Mononuclear cell (primary cell): Measurements from ENCODE around the gene IFNL3. TPM values are rescaled to one million over a fixed set of nuclear protein-coding genes. Genes with fewer than 3 reads are reported as not detected.
"Not testable (repeated sequence)": the region's sequence is repeated elsewhere in the genome, so short reads cannot be mapped to it uniquely, and the experiment has no call there.

Source experiments
- H3K27me3 ChIP-seq: 2 replicates; pipeline ENCODE4 v1.6.0; 2011; ENCODE audit warnings: low read length, control low read depth; ENCODE audit not compliant: insufficient read depth
- H3K4me1 ChIP-seq: 2 replicates; pipeline ENCODE4 v1.5.1; 2011; ENCODE audit warnings: mild to moderate bottlenecking, low read length, control low read depth; ENCODE audit not compliant: insufficient read depth
- H3K4me3 ChIP-seq: 2 replicates; pipeline ENCODE4 v1.5.1; 2011; ENCODE audit warnings: mild to moderate bottlenecking, low read length, moderate library complexity
- H3K9me3 ChIP-seq: 2 replicates; pipeline ENCODE4 v1.5.1; 2011; ENCODE audit warnings: low read depth, mild to moderate bottlenecking, control low read depth, low read length
- total RNA-seq: library from RNA; depleted of rRNA; stranded (reverse); fragments of >200 nt; gene quantifications from one replicate; pipeline ENCODE4 v1.2.3, GENCODE V29; 2012

The IFNL3 gene
- not detected for total RNA-seq

- not testable (repeated sequence) for H3K9me3 ChIP-seq, H3K4me1 ChIP-seq
Observed at GRCh38 chr19:39244410-39245100, at the start of gene IFNL3. Gene IFNL3 (minus strand): TSS chr19:39245006. CDS start chr19:39244967, 39 bp downstream.

DNA sequence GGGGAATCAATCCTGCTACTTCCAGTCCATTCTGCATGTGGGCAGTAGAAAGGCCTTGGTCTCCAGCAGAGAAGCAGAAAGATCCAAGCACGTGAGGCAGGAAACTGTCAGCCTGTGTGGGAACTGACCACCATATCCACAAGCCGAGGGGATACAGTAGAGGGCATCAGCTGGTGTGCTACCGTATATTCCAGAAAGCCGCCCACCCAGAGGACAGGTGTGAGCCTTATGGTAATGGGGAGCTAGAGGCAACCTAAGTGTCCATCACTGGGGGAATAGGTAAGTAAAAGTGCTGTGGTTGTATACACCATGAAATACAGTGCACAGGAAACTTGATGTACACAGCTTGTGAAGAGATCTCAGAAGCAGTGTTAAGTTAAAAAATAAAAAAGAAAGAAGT lies 48.6 kb upstream of the IFNL3 start:
- H3K9me3 ChIP-seq, result no peaks in the 10 kb centered on the region
- peaks cover 7% of the 10 kb centered on the region for H3K4me1 ChIP-seq
- H3K4me3 ChIP-seq, result no peak overlapping the region
- H3K27me3 ChIP-seq, result no peaks in the 10 kb centered on the region

More at GRCh38 chr19:39244410-39245100, at the start of gene IFNL3:
- not testable (repeated sequence) for H3K4me3 ChIP-seq, H3K27me3 ChIP-seq

- no peak overlapping the region for H3K4me3 ChIP-seq
- H3K9me3 ChIP-seq, result no peaks in the 10 kb centered on the region
- no peaks in the 10 kb centered on the region for H3K27me3 ChIP-seq
- no peaks in the 10 kb centered on the region for H3K4me1 ChIP-seq
Observed at GRCh38 chr19:39284032-39284431, 39.2 kb upstream of the IFNL3 start.

DNA sequence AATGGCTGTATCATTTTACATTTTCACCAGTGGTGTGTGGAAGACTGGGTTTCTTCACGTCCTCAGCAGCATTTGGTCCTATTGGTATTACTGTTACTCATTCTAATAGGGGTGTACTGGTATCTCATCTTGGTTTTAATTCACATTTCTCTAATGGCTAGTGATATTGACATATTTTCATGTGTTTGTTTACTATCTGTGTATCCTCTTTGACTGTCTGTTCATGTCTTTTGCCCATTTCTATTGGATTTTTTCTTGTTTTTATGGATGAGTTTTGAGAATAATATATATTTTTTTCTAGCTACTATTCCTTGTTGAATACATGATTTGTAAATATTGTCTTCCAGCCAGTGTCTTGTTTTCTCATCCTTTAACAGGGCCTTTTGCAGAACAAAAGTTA lies 37.2 kb upstream of the IFNL3 start:
- H3K27me3 ChIP-seq, result no peaks in the 10 kb centered on the region
- H3K4me1 ChIP-seq, result no peaks in the 10 kb centered on the region

DNA sequence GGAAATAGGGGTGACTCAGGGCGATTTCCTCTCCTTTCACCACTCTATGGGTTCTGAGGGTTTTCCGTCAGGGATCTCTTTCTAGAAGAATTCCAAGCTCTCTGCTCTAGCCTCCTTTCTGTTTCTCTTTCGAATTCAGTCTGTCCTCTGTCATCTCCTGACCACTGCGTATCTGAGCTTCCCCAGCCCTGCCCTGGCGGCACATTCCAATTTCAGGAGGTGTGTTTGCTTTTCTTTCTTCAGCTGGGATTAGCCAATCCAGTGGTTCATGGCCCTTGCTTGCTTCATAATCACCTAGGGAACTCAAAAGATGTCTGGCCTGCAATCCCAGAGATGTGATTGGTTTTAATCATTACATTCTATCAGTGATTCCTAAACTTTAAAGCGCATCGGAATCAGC lies 32.8 kb upstream of the IFNL3 start:
- H3K4me1 ChIP-seq, result no peaks in the 10 kb centered on the region
- H3K9me3 ChIP-seq, result no peaks in the 10 kb centered on the region
- no peak overlapping the region for H3K4me3 ChIP-seq
- H3K27me3 ChIP-seq, result no peaks in the 10 kb centered on the region

More for the DNA sequence above, 37.2 kb upstream of the IFNL3 start:
- H3K4me3 ChIP-seq, result no peak overlapping the region
- H3K9me3 ChIP-seq, result no peaks in the 10 kb centered on the region

DNA sequence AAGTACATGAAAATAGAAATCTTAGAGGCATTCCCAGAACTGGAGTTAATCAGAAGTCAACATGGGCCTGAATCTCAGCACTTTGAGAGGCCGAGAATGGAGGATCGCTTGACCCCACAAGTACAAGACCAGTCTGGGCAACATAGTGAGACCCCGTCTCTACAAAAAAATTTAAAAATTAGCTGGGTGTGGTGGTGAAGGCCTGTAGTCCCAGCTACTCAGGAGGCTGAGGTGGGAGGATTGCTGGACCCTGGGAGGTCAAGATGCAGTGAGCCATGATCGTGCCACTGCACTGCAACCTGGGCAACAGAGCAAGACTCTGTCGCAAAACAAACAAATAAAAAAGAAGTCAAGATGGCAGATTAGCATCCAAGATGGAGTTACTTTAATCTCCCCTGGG lies 31.9 kb upstream of the IFNL3 start:
- no peaks in the 10 kb centered on the region for H3K4me1 ChIP-seq
- H3K27me3 ChIP-seq, result no peaks in the 10 kb centered on the region
- no peaks in the 10 kb centered on the region for H3K9me3 ChIP-seq
- H3K4me3 ChIP-seq, result no peak overlapping the region

DNA sequence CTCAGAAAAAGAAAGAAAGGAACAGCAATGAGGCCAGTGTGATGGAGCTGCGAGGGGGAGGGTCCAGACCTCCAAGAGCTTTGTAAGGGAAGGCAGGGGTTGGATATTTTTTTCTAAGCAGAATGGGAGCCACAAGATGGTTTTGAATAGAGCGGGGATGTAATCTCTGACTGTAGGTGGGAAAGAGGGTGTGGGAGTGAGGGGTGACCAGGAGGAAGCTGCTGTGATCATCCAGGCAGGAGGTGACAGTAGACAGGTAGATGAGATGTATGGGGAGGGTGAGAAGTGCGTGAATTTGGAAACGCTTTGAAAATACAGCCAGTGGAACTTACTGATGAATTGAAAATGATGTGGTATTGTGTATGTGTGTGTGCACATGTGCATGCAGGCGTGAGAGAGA lies 30.8 kb upstream of the IFNL3 start:
- Histone ChIP-seq H3K9me3 (no peaks in the 10 kb centered on the region), H3K27me3 (no peaks in the 10 kb centered on the region), H3K4me3 (no peak overlapping the region), H3K4me1 (no peaks in the 10 kb centered on the region)

- not testable (repeated sequence) for H3K4me3 ChIP-seq, H3K9me3 ChIP-seq, H3K4me1 ChIP-seq, H3K27me3 ChIP-seq
Observed at GRCh38 chr19:39273859-39274258, 29.1 kb upstream of the IFNL3 start.

- H3K4me1 ChIP-seq, result no peaks in the 10 kb centered on the region
- H3K27me3 ChIP-seq, result peaks cover 2% of the 10 kb centered on the region
- H3K4me3 ChIP-seq, result no peak overlapping the region
- no peaks in the 10 kb centered on the region for H3K9me3 ChIP-seq
Observed at GRCh38 chr19:39270036-39270871, 25.4 kb upstream of the IFNL3 start.

DNA sequence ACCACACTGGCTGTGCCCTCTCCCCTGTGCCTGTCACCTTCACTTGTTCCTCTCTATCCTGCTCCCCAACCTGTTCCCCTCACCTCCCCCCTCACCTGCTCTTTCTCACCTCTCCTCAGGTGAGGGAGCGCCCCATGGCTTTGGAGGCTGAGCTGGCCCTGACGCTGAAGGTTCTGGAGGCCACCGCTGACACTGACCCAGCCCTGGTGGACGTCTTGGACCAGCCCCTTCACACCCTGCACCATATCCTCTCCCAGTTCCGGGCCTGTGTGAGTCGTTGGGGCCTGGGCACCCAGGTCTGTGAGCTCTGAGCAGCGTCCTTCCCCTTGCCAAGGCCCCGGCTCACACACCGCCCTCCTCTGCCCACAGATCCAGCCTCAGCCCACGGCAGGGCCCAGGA lies 24.6 kb upstream of the IFNL3 start:
- H3K9me3 ChIP-seq, H3K4me1 ChIP-seq, H3K4me3 ChIP-seq: not testable (repeated sequence)
- H3K27me3 ChIP-seq, result peaks cover 11% of the 10 kb centered on the region

- H3K9me3 ChIP-seq, H3K4me3 ChIP-seq, H3K4me1 ChIP-seq: not testable (repeated sequence)
- peaks cover 16% of the 10 kb centered on the region for H3K27me3 ChIP-seq
Observed at GRCh38 chr19:39268531-39269223, 23.9 kb upstream of the IFNL3 start.

DNA sequence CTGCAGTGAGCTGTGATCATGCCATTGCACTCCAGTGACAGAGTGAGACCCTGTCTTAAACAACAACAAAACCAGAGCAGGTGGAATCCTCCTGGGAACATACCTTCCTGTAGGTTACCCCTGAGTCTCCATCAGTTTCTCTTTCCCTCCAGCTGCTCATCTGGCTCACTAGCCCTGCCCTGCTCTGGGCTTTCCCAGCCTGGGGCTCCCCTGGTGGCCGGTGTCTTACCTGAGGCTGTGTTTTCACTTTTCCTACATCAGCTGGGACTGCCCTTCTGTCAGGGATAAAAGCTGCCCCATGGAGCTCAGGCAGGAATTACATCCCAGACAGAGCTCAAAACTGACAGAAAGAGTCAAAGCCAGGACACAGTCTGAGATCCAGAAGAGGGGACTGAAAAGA lies 23.3 kb upstream of the IFNL3 start, which contains the start of gene IFNL2:
TSS of gene IFNL2 (plus strand) at position 312 of the 400 bp plus-strand sequence. CDS start 173 bp downstream, outside the sequence.
- not testable (repeated sequence) for H3K4me1 ChIP-seq, H3K9me3 ChIP-seq, H3K4me3 ChIP-seq
- peaks cover 22% of the 10 kb centered on the region for H3K27me3 ChIP-seq

DNA sequence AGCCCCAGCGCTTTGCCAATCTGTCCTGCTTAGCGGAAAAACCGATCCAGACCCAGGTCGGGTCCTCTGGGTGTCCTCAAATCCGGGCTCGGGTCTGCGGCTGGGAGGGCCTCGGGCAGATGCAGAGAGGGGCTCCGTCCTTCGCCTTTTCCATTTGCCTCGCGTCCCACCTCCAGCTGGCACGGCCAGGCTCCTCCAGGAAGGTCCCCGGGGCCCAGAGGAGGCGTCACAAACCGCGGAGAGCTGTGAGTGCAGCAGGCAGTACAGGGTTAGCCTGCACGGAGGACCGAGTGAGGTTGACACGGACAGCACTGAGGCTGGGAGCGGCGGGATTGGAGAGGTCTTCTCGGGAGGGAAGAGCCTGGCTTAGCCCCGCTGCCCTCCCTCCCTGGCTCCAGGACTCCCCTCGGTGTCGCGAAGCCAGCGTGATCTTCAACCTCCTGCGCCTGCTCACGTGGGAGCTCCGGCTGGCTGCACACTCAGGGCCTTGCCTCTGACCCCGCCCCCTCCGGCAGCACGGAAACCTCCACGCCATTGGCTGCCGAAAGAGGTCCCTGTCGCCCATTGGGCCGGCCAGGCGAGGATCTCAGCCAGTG lies 20.6 kb upstream of the IFNL3 start:
- peaks cover 39% of the 10 kb centered on the region for H3K27me3 ChIP-seq
- H3K4me3 ChIP-seq, result no peak overlapping the region
- peaks cover 4% of the 10 kb centered on the region for H3K4me1 ChIP-seq
- no peaks in the 10 kb centered on the region for H3K9me3 ChIP-seq

DNA sequence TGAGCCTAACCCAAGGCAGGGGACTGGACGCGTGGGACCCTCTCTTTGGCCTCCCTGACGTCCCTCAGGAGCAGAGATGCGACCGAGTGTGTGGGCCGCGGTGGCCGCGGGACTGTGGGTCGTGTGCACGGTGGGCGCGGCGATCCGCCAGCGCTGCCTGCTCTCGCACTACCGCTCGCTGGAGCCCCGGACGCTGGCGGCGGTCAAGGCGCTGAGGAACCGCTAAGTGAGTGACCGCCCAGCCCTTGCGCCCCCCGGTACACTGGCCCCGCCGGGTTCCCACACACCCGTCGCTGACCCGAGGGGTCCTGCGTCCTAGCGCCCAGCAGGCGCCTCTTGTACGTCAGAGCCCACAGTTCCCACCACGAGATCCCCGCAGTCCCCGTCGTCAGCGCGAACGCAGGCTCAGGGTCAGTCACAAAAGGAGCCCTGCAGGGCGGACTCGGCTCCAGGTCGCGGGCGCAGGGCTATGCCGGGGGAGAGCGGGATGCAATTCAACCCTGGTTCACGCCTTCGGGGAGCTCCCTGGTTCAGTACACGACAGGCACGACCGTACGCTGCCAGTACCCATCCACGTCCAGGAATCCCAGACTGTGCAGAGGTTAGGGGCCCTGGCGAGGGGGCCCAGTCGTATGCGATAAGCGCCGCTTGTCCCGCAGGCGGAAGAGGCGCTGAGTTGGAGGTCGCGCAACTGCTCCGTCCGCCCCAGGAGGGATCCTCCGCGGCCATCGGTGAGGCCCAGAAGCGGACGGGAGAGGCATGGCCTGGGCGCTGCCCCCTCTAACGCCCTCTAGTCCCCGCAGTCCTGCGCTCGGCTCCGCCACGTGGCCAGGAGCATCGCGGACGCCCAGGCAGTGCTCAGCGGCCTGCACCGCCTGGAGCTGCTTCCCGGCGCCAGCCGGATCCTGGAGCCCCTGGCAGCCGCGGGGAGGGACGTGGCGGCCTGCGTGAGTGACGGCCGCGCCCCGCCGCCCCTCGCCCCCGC lies 19.8 kb upstream of the IFNL3 start:
- H3K27me3 ChIP-seq, result peaks cover 39% of the 10 kb centered on the region
- no peak overlapping the region for H3K4me3 ChIP-seq

More for the DNA sequence above, 19.8 kb upstream of the IFNL3 start:
- Histone ChIP-seq H3K9me3 (no peaks in the 10 kb centered on the region), H3K4me1 (peaks cover 4% of the 10 kb centered on the region)
